ENCODE measurements around the gene LIPC.

The LIPC gene

GRCh38 chr15:58459560-58459959 lies 27.8 kb downstream of the LIPC start:
- DNase-seq, result peak; percentile 69

- DNase-seq, result no peak
Observed at GRCh38 chr15:58460116-58460790, 28.5 kb downstream of the LIPC start.

- DNase-seq, result no peak
Observed at GRCh38 chr15:58460872-58461271, 29.1 kb downstream of the LIPC start.

GRCh38 chr15:58462547-58462946 lies 30.8 kb downstream of the LIPC start:
- DNase-seq, result no peak

- DNase-seq, result no peak
Observed at GRCh38 chr15:58462973-58463663, 31.3 kb downstream of the LIPC start.

- DNase-seq, result no peak
Observed at GRCh38 chr15:58463815-58464650, 32.2 kb downstream of the LIPC start.

GRCh38 chr15:58465070-58465469 lies 33.3 kb downstream of the LIPC start:
- no peak for DNase-seq

- DNase-seq, result no peak
Observed at GRCh38 chr15:58465866-58466517, 34.2 kb downstream of the LIPC start.

- no peak for DNase-seq
Observed at GRCh38 chr15:58466566-58466965, 34.8 kb downstream of the LIPC start.

GRCh38 chr15:58467121-58467721 lies 35.4 kb downstream of the LIPC start:
- DNase-seq, result no peak

GRCh38 chr15:58467722-58468423 lies 36.1 kb downstream of the LIPC start:
- no peak for DNase-seq

- DNase-seq, result no peak
Observed at GRCh38 chr15:58469432-58470353, 37.9 kb downstream of the LIPC start.

GRCh38 chr15:58471348-58471747 lies 39.6 kb downstream of the LIPC start:
- DNase-seq, result no peak

GRCh38 chr15:58472221-58472620 lies 40.4 kb downstream of the LIPC start:
- DNase-seq, result no peak

GRCh38 chr15:58472821-58473581 lies 41.2 kb downstream of the LIPC start:
- DNase-seq, result peak; percentile 59

- DNase-seq, result no peak
Observed at GRCh38 chr15:58473724-58474123, 41.9 kb downstream of the LIPC start.

- no peak for DNase-seq
Observed at GRCh38 chr15:58474741-58475323, 43.0 kb downstream of the LIPC start.

GRCh38 chr15:58475573-58476524 lies 44.1 kb downstream of the LIPC start:
- DNase-seq, result no peak

Measured in femur (tissue), 1 donor.